Caco-2 (cell line): ENCODE data around the gene ITPR3. TPM values are rescaled to one million over a fixed set of nuclear protein-coding genes. Genes with fewer than 3 reads are reported as not detected.

Experiments used
- BruUV-seq: library from RNA; stranded (reverse); fragments of 400-500 nt; replicated peaks from 2 replicates; lab custom pipeline; 2021; lab: Mats Ljungman, UMichigan
- CTCF ChIA-PET: fragments of 300-600 bp; sonication (Branson Sonifier 250); formaldehyde crosslinking; loops from one replicate; lab custom pipeline; 2022; ENCODE audit warnings: antibody characterized with exemption; lab: Charles Lee
- POLR2A ChIA-PET: fragments of 300-600 bp; sonication (Branson Sonifier 250); formaldehyde crosslinking; loops from one replicate; lab custom pipeline; 2022; ENCODE audit warnings: antibody characterized with exemption; lab: Charles Lee
- DNase-seq, 2 experiments: peaks; one replicate each; pipeline versions ENCODE4 v3.0.0 to v3.0.0-alpha.2; 2020 to 2022
- H3K27me3 ChIP-seq: replicated peaks from 2 replicates; pipeline ENCODE4 v1.6.0; 2011; ENCODE audit warnings: low read length; ENCODE audit not compliant: control insufficient read depth, insufficient read depth
- H3K36me3 ChIP-seq: 2 replicates; pipeline ENCODE4 v1.5.1; 2011; ENCODE audit warnings: low read length; ENCODE audit not compliant: control insufficient read depth, insufficient read depth
- H3K4me1 ChIP-seq: fragments of 250-450 bp; sonication (Bioruptor Pico); 2 replicates; pipeline ENCODE4 v1.5.1; 2020; ENCODE audit warnings: mild to moderate bottlenecking
- H3K4me3 ChIP-seq: 2 replicates; pipeline ENCODE4 v1.5.1; 2011; ENCODE audit warnings: low read depth, mild to moderate bottlenecking, control low read depth, low read length
- H3K9me3 ChIP-seq: fragments of 250-450 bp; sonication (Bioruptor Pico); 2 replicates; pipeline ENCODE4 v1.5.1; 2020; ENCODE audit warnings: mild to moderate bottlenecking, moderate library complexity
- H3K27ac Mint-ChIP-seq: one replicate; pipeline ENCODE4 v1.8.0; 2022; ENCODE audit warnings: mixed read lengths; ENCODE audit not compliant: unreplicated experiment
- H3K27me3 Mint-ChIP-seq: one replicate; pipeline ENCODE4 v1.8.0; 2022; ENCODE audit warnings: mixed read lengths; ENCODE audit not compliant: insufficient read depth, unreplicated experiment
- H3K36me3 Mint-ChIP-seq: one replicate; pipeline ENCODE4 v1.8.0; 2022; ENCODE audit warnings: mild to moderate bottlenecking, mixed read lengths; ENCODE audit not compliant: insufficient read depth, unreplicated experiment
- H3K4me1 Mint-ChIP-seq: one replicate; pipeline ENCODE4 v1.8.0; 2022; ENCODE audit warnings: low read depth, mixed read lengths; ENCODE audit not compliant: unreplicated experiment
- H3K4me3 Mint-ChIP-seq: one replicate; pipeline ENCODE4 v1.8.0; 2022; ENCODE audit warnings: mild to moderate bottlenecking, moderate library complexity, mixed read lengths; ENCODE audit not compliant: unreplicated experiment
- H3K9me3 Mint-ChIP-seq: one replicate; pipeline ENCODE4 v1.8.0; 2022; ENCODE audit warnings: mixed read lengths; ENCODE audit not compliant: unreplicated experiment
- intact Hi-C: fragments of 100-400 bp; cut with micrococcal nuclease; formaldehyde crosslinking; loops from one replicate; pipeline ENCODE4 v1.10.0; 2022; ENCODE audit not compliant: unreplicated experiment
- total RNA-seq: library from RNA; stranded (reverse); gene quantifications from 2 replicates; pipeline ENCODE4 v1.2.3, GENCODE V29; 2022
- TF ChIP-seq, protein P1 (sequence below), 2 experiments: fragments of 200-600 bp in 1 of 2; IDR thresholded peaks; 1 replicate in 1 of 2; 2 replicates in 1 of 2; pipeline versions ENCODE4 v1.5.1 to v1.8.0; 2011 to 2022; ENCODE audit warnings: antibody characterized with exemption in 1 of 2, control low read depth in 1 of 2, inconsistent platforms in 1 of 2, low read depth in 1 of 2, low read length in 1 of 2, mild to moderate bottlenecking in 1 of 2, moderate library complexity in 1 of 2; ENCODE audit not compliant: insufficient read depth in 1 of 2, severe bottlenecking in 1 of 2, unreplicated experiment in 1 of 2

Gene ITPR3
- total RNA-seq, 1 experiment from 2014 or later = 42.1 TPM

DNA sequence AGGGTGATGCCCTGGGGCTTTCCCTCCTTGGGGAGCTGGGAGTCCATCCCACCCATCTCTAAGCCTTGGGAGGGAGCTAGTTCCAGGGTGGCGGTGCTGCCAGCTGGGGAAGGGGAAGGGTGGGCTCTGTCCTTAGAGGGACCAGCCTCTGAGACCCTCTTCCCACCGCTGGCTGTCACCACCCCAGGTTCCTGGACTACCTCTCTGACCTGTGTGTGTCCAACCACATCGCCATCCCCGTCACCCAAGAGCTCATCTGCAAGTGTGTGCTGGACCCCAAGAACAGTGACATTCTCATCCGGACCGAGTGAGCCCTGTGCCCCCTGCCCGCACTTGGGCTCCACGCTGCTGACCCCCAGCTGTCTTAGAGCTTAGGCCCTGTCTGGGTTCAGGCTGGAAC is 47.2 kb downstream of the ITPR3 start:
- Histone ChIP-seq H3K36me3 (peaks cover 5% of the 10 kb centered on the region), H3K4me1 (peaks cover 8% of the 10 kb centered on the region), H3K4me3 (no peak overlapping the region), H3K27me3 (no peaks in the 10 kb centered on the region), H3K9me3 (no peaks in the 10 kb centered on the region)
- Mint-ChIP-seq H3K27me3 (no peaks in the 10 kb centered on the region), H3K9me3 (no peaks in the 10 kb centered on the region), H3K4me1 (peaks cover 9% of the 10 kb centered on the region), H3K4me3 (no peak overlapping the region), H3K36me3 (peaks cover 16% of the 10 kb centered on the region), H3K27ac (peak overlapping the region; percentile 45)
- TF ChIP-seq, protein P1, sequence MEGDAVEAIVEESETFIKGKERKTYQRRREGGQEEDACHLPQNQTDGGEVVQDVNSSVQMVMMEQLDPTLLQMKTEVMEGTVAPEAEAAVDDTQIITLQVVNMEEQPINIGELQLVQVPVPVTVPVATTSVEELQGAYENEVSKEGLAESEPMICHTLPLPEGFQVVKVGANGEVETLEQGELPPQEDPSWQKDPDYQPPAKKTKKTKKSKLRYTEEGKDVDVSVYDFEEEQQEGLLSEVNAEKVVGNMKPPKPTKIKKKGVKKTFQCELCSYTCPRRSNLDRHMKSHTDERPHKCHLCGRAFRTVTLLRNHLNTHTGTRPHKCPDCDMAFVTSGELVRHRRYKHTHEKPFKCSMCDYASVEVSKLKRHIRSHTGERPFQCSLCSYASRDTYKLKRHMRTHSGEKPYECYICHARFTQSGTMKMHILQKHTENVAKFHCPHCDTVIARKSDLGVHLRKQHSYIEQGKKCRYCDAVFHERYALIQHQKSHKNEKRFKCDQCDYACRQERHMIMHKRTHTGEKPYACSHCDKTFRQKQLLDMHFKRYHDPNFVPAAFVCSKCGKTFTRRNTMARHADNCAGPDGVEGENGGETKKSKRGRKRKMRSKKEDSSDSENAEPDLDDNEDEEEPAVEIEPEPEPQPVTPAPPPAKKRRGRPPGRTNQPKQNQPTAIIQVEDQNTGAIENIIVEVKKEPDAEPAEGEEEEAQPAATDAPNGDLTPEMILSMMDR (IDR thresholded peaks at IDR 0.05; ENCODE audit: insufficient read depth in 1 of 2, low read depth in 1 of 2, low read length in 1 of 2, severe bottlenecking in 1 of 2, unreplicated experiment in 1 of 2) = no peak
- ChIA-PET CTCF (interaction anchor here (0.5 to 1.8 kb wide), 2 partner anchors 16 to 78 kb away, joined by 3 to 6 read pairs; no protein-coding TSS in a partner anchor), POLR2A (no interaction called here)
- DNase-seq = no peak
- intact Hi-C loops = no loop called here
- BruUV-seq = no TSS peak

DNA sequence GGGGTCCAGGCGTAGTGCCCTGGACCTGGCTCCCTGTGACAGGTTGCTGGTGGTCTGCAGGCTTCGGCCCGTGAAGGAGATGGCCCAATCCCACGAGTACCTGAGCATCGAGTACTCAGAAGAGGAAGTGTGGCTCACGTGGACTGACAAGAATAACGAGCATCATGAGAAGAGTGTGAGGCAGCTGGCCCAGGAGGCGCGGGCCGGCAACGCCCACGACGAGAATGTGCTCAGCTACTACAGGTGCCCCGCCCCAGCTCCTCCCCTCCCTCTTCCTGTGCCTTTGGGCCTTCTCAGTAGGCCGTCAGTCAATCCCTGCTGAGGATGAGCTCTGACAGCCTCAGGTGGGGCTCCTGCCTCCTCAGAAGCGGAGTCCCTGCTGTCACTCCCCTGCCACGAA is 47.8 kb downstream of the ITPR3 start:
- H3K27ac Mint-ChIP-seq = peak overlapping the region; percentile 45
- Histone ChIP-seq H3K9me3 (no peaks in the 10 kb centered on the region), H3K4me1 (peaks cover 8% of the 10 kb centered on the region), H3K36me3 (peaks cover 5% of the 10 kb centered on the region), H3K27me3 (no peaks in the 10 kb centered on the region), H3K4me3 (no peak overlapping the region)
- no TSS peak for BruUV-seq
- H3K27me3 Mint-ChIP-seq = no peaks in the 10 kb centered on the region
- ChIA-PET POLR2A (interaction anchor here (0.6 kb wide), 1 partner anchor 42 kb away, joined by 3 read pairs; no protein-coding TSS in a partner anchor), CTCF (interaction anchor here (0.5 to 1.8 kb wide), 4 partner anchors 17 to 114 kb away, joined by 3 to 6 read pairs (median 6); partner anchors contain the start of gene UQCC2)
- H3K9me3 Mint-ChIP-seq = no peaks in the 10 kb centered on the region
- peaks cover 9% of the 10 kb centered on the region for H3K4me1 Mint-ChIP-seq
- peaks cover 16% of the 10 kb centered on the region for H3K36me3 Mint-ChIP-seq
- intact Hi-C loops = no loop called here
- DNase-seq = peak; percentile 68 to 79
- no peak overlapping the region for H3K4me3 Mint-ChIP-seq
- TF ChIP-seq, protein P1 (IDR thresholded peaks at IDR 0.05; ENCODE audit: insufficient read depth in 1 of 2, low read depth in 1 of 2, low read length in 1 of 2, severe bottlenecking in 1 of 2, unreplicated experiment in 1 of 2) = no peak

DNA sequence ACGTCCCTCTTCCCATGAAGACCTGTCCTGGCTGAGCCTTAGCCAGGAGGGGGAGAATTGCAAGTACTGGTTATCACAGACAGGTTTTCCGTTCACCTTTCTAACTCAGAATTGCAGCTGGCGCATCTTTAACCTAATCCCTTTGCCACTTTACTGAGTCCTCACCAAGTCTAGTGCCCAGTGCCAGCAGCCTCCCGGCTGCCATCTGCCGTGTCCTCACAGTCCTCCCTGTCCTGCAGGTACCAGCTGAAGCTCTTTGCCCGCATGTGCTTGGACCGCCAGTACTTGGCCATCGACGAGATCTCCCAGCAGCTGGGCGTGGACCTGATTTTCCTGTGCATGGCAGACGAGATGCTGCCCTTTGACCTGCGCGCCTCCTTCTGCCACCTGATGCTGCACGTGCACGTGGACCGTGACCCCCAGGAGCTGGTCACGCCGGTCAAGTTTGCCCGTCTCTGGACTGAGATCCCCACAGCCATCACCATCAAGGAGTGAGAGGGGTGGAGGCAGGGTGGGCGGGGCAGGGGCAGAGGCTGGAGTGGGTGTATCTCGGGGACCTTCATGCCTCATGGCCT is 49.1 kb downstream of the ITPR3 start:
- Mint-ChIP-seq H3K9me3 (no peaks in the 10 kb centered on the region), H3K27ac (no peak overlapping the region), H3K27me3 (no peaks in the 10 kb centered on the region), H3K36me3 (peaks cover 23% of the 10 kb centered on the region), H3K4me1 (peaks cover 9% of the 10 kb centered on the region), H3K4me3 (no peak overlapping the region)
- CTCF ChIA-PET = interaction anchor here (1.8 kb wide), 1 partner anchor 80 kb away, joined by 6 read pairs; no protein-coding TSS in a partner anchor
- Histone ChIP-seq H3K36me3 (peaks cover 7% of the 10 kb centered on the region), H3K9me3 (no peaks in the 10 kb centered on the region), H3K4me3 (no peak overlapping the region), H3K4me1 (peaks cover 8% of the 10 kb centered on the region), H3K27me3 (no peaks in the 10 kb centered on the region)
- intact Hi-C loops = no loop called here
- POLR2A ChIA-PET = no interaction called here
- TF ChIP-seq, protein P1 (IDR thresholded peaks at IDR 0.05; ENCODE audit: insufficient read depth in 1 of 2, low read depth in 1 of 2, low read length in 1 of 2, severe bottlenecking in 1 of 2, unreplicated experiment in 1 of 2) = no peak
- DNase-seq = no peak
- BruUV-seq = no TSS peak
